Measurements from ENCODE around the gene TMOD3.

- TF ChIP-seq CTCF (IDR thresholded peaks at IDR 0.05) (no peak), ZFX (IDR thresholded peaks at IDR 0.05; ENCODE audit: borderline replicate concordance) (no peak)
Observed at GRCh38 chr15:51802593-51802992, 26.9 kb upstream of the TMOD3 start.
